Keratinocyte (primary cell): ENCODE measurements around the gene CCT7. TPM values are rescaled to one million over a fixed set of nuclear protein-coding genes. Genes with fewer than 3 reads are reported as not detected.

Source experiments
- DNase-seq: peaks from one replicate; pipeline ENCODE4 v3.0.0-alpha.2; 2011; ENCODE audit warnings: low read depth, missing footprints, low spot score
- FAIRE-seq: peaks from 2 replicates; lab custom pipeline; 2011; peaks lifted over from hg19 to GRCh38; lab: Jason Lieb, UNC
- H2AFZ ChIP-seq: 2 replicates; pipeline ENCODE4 v1.6.0; 2012; ENCODE audit warnings: low read length, control low read depth, inconsistent platforms; ENCODE audit not compliant: control insufficient read depth
- H3K27ac ChIP-seq: 2 replicates; pipeline ENCODE4 v1.5.1; 2011; ENCODE audit warnings: low read length; ENCODE audit not compliant: control insufficient read depth, insufficient read depth
- H3K27me3 ChIP-seq: 3 replicates; pipeline ENCODE4 v1.6.0; 2011; ENCODE audit warnings: low read length; ENCODE audit not compliant: control insufficient read depth, insufficient read depth; ENCODE audit errors: extremely low read depth
- H3K36me3 ChIP-seq, 2 experiments: 2 replicates in 1 of 2; 3 replicates in 1 of 2; pipeline ENCODE4 v1.5.1; 2011; ENCODE audit warnings: low read length in 2 of 2, mild to moderate bottlenecking in 1 of 2; ENCODE audit not compliant: control insufficient read depth in 2 of 2, insufficient read depth in 2 of 2; ENCODE audit errors: extremely low read depth in 1 of 2
- H3K4me1 ChIP-seq: 3 replicates; pipeline ENCODE4 v1.5.1; 2011; ENCODE audit warnings: low read length; ENCODE audit not compliant: control insufficient read depth, insufficient read depth; ENCODE audit errors: extremely low read depth
- H3K4me2 ChIP-seq: 3 replicates; pipeline ENCODE4 v1.6.0; 2011; ENCODE audit warnings: low read depth, low read length; ENCODE audit not compliant: control insufficient read depth, insufficient read depth; ENCODE audit errors: extremely low read depth
- H3K4me3 ChIP-seq, 3 experiments: fragments of 200-600 bp in 1 of 3; sonication (generic) in 1 of 3; 2 replicates in 2 of 3; 3 replicates in 1 of 3; pipeline ENCODE4 v1.5.1; 2011 to 2016; ENCODE audit warnings: low read length in 3 of 3, mild to moderate bottlenecking in 3 of 3, control low read depth in 2 of 3, inconsistent platforms in 1 of 3, low read depth in 1 of 3, mixed read lengths in 1 of 3, mixed run types in 1 of 3, moderate library complexity in 1 of 3; ENCODE audit not compliant: control insufficient read depth in 2 of 3, insufficient read depth in 2 of 3; ENCODE audit errors: extremely low read depth in 1 of 3
- H3K79me2 ChIP-seq: 2 replicates; pipeline ENCODE4 v1.6.0; 2012; ENCODE audit warnings: low read length; ENCODE audit not compliant: control insufficient read depth, insufficient read depth
- H3K9ac ChIP-seq: 3 replicates; pipeline ENCODE4 v1.6.0; 2011; ENCODE audit warnings: low read length; ENCODE audit not compliant: control insufficient read depth, insufficient read depth; ENCODE audit errors: extremely low read depth
- H3K9me1 ChIP-seq: 3 replicates; pipeline ENCODE4 v1.6.0; 2011; ENCODE audit warnings: low read length; ENCODE audit not compliant: control insufficient read depth, insufficient read depth; ENCODE audit errors: extremely low read depth
- H3K9me3 ChIP-seq: 2 replicates; pipeline ENCODE4 v1.5.1; 2012; ENCODE audit warnings: low read depth, low read length; ENCODE audit not compliant: control insufficient read depth
- H4K20me1 ChIP-seq: 3 replicates; pipeline ENCODE4 v1.6.0; 2011; ENCODE audit warnings: low read length; ENCODE audit not compliant: control insufficient read depth, insufficient read depth; ENCODE audit errors: extremely low read depth
- CTCF ChIP-seq, 3 experiments: IDR thresholded peaks in 1 of 3; conservative IDR thresholded peaks in 1 of 3; optimal IDR thresholded peaks in 1 of 3; 2 replicates in 2 of 3; 3 replicates in 1 of 3; pipeline versions ENCODE3 to v1.5.1; 2011; ENCODE audit warnings: low read length in 3 of 3, mild to moderate bottlenecking in 3 of 3, moderate library complexity in 2 of 3, control low read depth in 1 of 3, inconsistent platforms in 1 of 3; ENCODE audit not compliant: insufficient read depth in 2 of 3; ENCODE audit errors: extremely low read depth in 1 of 3
- EZH2 ChIP-seq: IDR thresholded peaks from one replicate; pipeline ENCODE4 v1.6.1; 2012; ENCODE audit warnings: inconsistent platforms, mild to moderate bottlenecking, low read length, moderate library complexity
- dilution Hi-C: fragments of 300-500 bp; cut with MboI; formaldehyde crosslinking; loops from one replicate; pipeline ENCODE4 v1.7.0; 2020; ENCODE audit warnings: low sequenced_read_pairs; ENCODE audit not compliant: extremely low pct_ligation_motif_present
- polyA plus RNA-seq, 5 experiments: library from polyadenylated mRNA; depleted of rRNA in 3 of 5; stranded (reverse) in 3 of 5; stranded (forward) in 1 of 5; unstranded in 1 of 5; fragments of >200 nt; gene quantifications; 1 replicate in 1 of 5; 2 replicates in 3 of 5; 3 replicates in 1 of 5; pipeline versions ENCODE4 v1.2.1 to v1.2.3, GENCODE V29; 2011 to 2012; ENCODE audit warnings: missing spikeins in 2 of 5, low read depth in 1 of 5, low replicate concordance in 1 of 5

The CCT7 gene
- polyA plus RNA-seq, 1 donor (not counting 4 experiments of a cell fraction or from before 2014, with no cell fraction given): 357 TPM

GRCh38 chr2:73243884-73244570, 9.9 kb downstream of the CCT7 start:
- Histone ChIP-seq H4K20me1 (peaks cover 40% of the 10 kb centered on the region), H3K9ac (no peak overlapping the region), H3K36me3 (peaks cover 45 to 60% of the 10 kb centered on the region in 2 experiments), H3K27ac (peak overlapping the region; percentile 17), H3K9me1 (peaks cover 9% of the 10 kb centered on the region), H3K4me3 (no peak overlapping the region), H3K27me3 (no peaks in the 10 kb centered on the region), H2AFZ (no peak overlapping the region), H3K4me2 (no peak overlapping the region), H3K79me2 (peaks cover 44% of the 10 kb centered on the region), H3K4me1 (peaks cover 26% of the 10 kb centered on the region), H3K9me3 (no peaks in the 10 kb centered on the region)
- DNase-seq (peak; percentile 45), FAIRE-seq (peak; percentile 99)
- TF ChIP-seq EZH2: no peak
- no peak for TF ChIP-seq CTCF (optimal IDR thresholded peaks at IDR 0.05 in 1 of 3, IDR thresholded peaks at IDR 0.05 in 1 of 3, conservative IDR thresholded peaks at IDR 0.05 in 1 of 3; ENCODE audit: extremely low read depth in 1 of 3, insufficient read depth in 2 of 3, low read length in 3 of 3)
- dilution Hi-C loops: no loop called here

- H3K79me2 ChIP-seq: peaks cover 38% of the 10 kb centered on the region
- H3K36me3 ChIP-seq: peaks cover 46 to 61% of the 10 kb centered on the region in 2 experiments
- H3K27me3 ChIP-seq: no peaks in the 10 kb centered on the region
- H3K9ac ChIP-seq: no peak overlapping the region
- H2AFZ ChIP-seq: no peak overlapping the region
- H3K4me2 ChIP-seq: no peak overlapping the region
- no peak for FAIRE-seq
- H4K20me1 ChIP-seq: peaks cover 36% of the 10 kb centered on the region
- DNase-seq: no peak
- TF ChIP-seq EZH2: no peak
- TF ChIP-seq CTCF (optimal IDR thresholded peaks at IDR 0.05 in 1 of 3, IDR thresholded peaks at IDR 0.05 in 1 of 3, conservative IDR thresholded peaks at IDR 0.05 in 1 of 3; ENCODE audit: extremely low read depth in 1 of 3, insufficient read depth in 2 of 3, low read length in 3 of 3): no peak
- peaks cover 21% of the 10 kb centered on the region for H3K4me1 ChIP-seq
- dilution Hi-C loops: no loop called here
- H3K9me3 ChIP-seq: no peaks in the 10 kb centered on the region
- peaks cover 7% of the 10 kb centered on the region for H3K9me1 ChIP-seq
- no peak overlapping the region for H3K27ac ChIP-seq
- H3K4me3 ChIP-seq: no peak overlapping the region
Measured at GRCh38 chr2:73244580-73244979, 10.5 kb downstream of the CCT7 start.
